T-helper 9 cell (primary cell): ENCODE results near the gene FXR2.
"Not testable (repeated sequence)": the region's sequence is repeated elsewhere in the genome, so short reads cannot be mapped to it uniquely, and the experiment has no call there.

Experiments used
- DNase-seq: peaks from one replicate; pipeline ENCODE4 v3.0.0-alpha.2; 2020

The FXR2 gene

GRCh38 chr17:7627250-7628121 is 12.8 kb upstream of the FXR2 start, which contains the start of gene SAT2:
Gene SAT2, minus strand, starts transcription at chr17:7627821. Its CDS starts 186 bp downstream, at chr17:7627635.
- DNase-seq = peak; percentile 75

- no peak for DNase-seq
Measured at GRCh38 chr17:7626956-7627249, 12.2 kb upstream of the FXR2 start.

DNA sequence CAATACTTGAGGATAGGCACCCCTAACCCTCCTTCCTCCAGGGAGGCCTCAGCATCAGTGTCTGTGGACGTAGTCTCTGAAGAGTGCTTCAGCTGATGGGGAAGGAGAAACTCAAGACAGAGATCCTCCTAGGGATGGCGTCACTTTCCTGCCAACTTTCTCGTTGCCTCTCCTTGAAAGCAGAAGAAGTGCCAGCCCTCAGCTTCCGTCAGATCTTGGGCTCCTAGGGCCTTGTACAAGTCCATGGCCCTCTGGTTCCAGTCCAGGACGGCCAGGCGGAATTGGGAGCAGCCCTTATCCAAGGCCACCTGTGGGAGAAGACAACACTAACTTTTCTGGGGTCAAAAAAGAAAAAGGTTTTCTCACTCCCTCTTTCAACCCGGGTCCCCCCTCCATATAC is 11.6 kb upstream of the FXR2 start:
- DNase-seq = no peak

- DNase-seq = not testable (repeated sequence)
Measured at GRCh38 chr17:7625749-7626148, 11.1 kb upstream of the FXR2 start.

DNA sequence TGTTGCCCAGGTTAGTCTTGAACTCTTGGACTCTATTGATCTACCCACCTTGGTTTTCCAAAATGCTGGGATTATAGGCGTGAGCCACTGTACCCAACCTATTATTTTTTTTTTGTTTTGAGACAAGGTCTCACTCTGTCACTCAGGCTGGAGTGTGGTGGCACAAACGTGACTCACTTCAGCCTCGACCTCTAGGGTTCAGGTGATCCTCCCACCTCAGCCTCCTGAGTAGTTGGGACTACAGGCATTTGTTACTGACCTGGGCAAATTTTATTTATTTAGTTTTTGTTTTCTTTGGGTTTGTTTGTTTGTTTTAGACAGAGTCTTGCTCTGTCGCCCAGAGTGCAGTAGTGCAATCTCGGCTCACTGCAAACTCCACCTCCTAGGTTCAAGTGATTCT is 9.0 kb upstream of the FXR2 start:
- no peak for DNase-seq

- DNase-seq = no peak
Measured at GRCh38 chr17:7620835-7621234, 6.1 kb upstream of the FXR2 start.

GRCh38 chr17:7618608-7619007 is 3.9 kb upstream of the FXR2 start:
- DNase-seq = no peak

- no peak for DNase-seq
Measured at GRCh38 chr17:7615265-7615747, 609 bp upstream of the FXR2 start.

DNA sequence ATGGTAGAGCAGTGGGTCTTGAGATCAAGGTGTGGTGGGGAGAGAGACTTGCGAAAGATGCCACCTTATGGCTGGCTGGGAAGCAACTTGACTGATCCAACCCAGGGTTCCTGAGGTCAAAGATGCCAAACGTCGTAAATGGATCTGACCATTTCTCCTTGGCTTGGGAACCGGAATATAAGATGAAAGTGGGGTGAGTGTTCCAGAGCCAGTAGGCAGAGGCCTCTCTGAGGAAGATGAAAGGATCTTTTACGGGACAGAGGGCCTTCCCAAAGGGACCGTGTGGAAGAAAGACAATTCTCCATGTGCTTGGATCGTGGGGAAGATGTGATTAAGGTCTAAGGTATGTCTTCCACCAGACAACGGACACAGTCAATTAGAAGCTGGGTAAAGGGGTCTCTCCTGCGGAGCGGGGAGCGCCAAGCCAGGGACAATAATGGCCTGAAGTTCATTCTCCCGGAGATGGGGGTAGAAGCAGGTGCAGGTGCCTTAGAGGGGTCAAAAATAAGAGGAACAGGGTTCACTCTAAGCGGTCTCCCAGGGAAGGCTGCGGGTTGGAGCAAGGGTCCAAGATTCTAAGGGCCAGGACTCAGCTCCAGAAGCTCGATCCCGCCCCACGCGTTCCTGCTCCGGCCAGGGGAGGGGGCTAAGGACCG is 800 bp downstream of the FXR2 start:
- DNase-seq = no peak

- DNase-seq = no peak
Measured at GRCh38 chr17:7612294-7612640, 2.4 kb downstream of the FXR2 start.

GRCh38 chr17:7611635-7612293 is 2.9 kb downstream of the FXR2 start:
- no peak for DNase-seq

DNA sequence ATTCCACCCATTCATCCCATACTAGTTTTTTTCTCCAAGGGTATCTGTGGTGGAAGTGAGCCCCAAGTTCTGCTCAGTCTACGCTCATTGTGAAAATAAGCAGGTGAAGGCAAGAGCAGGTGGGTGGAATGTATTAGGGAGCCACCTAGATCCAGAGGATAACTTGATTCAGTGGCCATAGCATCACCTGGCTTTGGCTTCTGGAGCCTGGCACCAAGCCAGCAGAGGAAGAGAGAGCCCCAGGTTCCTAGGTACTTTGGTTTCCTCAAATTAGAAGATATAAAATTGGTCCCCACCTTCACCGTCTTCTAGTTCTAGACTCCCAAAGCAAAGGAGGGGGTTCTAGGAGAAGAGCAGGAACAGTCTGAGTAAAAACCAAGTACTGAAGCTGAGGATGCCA is 4.1 kb downstream of the FXR2 start:
- DNase-seq = no peak

DNA sequence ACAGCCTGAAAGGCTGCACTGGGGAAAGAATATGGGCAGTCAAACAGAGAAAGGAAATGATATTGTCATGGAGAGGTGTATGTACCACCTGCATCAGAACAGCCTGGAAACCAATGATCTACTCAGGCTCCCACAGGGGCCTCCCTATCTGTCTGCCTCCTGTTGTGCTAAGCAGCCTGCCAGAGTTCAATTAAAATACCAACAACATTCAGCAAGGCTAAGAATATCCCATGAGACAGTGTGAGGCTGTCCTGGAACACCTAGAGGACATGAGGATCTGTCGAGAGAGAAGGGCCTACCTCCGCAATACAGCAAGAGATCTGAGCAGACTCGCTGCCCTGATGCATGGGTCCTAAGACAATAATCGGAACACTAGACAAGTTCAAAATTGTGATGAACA is 8.4 kb downstream of the FXR2 start:
- no peak for DNase-seq

GRCh38 chr17:7597561-7597960 is 17.1 kb downstream of the FXR2 start:
- DNase-seq = not testable (repeated sequence)

DNA sequence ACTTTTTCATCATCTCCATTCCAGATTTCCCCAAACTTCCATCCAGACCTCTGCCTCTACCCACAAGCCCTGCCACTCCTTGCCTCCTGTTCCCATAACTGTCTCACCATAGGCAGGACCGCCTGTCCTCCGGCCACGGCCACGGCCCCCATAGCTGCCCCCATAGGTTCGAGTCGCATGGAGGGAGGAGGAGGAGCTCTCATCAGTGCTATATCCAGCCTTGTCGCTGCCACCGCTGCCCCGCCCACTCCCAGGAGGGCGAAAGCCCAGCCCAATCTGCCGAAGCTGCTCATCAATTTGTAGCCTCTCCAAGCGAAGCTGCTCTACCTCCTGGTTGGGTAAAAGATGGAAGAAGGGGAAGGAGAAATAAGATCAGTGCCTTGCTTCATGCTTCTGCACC is 21.4 kb downstream of the FXR2 start:
- no peak for DNase-seq

GRCh38 chr17:7592422-7593021 is 22.2 kb downstream of the FXR2 start:
- no peak for DNase-seq

- no peak for DNase-seq
Measured at GRCh38 chr17:7591596-7591995, 23.1 kb downstream of the FXR2 start.

- DNase-seq = no peak
Measured at GRCh38 chr17:7590743-7591142, 24.0 kb downstream of the FXR2 start.

- no peak for DNase-seq
Measured at GRCh38 chr17:7589891-7590691, 24.6 kb downstream of the FXR2 start, which contains the start of gene SOX15. Gene SOX15, minus strand, starts transcription at chr17:7590094. Its CDS starts 418 bp downstream, at chr17:7589676.

DNA sequence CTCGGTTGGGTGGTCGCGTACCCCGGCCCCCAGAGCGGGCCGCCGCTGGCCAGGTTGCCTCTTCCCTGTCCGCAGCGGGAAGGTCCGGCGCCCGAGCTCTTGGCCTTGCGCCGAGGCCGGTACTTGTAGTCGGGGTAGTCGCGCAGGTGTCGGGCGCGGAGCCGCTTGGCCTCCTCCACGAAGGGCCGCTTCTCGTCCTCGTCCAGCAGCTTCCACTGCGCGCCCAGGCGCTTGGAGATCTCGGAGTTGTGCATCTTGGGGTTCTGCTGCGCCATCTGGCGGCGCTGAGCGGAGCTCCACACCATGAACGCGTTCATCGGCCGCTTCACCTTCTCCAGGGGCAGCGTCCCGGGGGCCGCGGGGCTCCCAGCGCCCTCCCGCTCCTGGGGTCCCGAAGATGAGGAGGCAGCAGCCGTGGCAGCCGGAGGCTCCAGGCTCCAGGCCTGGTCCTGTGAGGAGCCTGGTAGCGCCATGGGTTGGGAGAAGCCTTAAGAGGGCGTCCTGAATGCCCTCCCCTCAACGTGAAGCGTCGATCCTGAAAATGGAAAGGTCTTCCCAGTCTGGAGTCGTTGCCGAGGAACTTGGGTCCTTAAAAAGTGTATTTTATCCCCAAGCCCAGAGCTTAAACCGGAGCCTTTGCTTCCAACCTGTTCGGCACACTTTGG is 25.4 kb downstream of the FXR2 start:
- DNase-seq = peak; percentile 53

GRCh38 chr17:7588553-7589203 is 26.0 kb downstream of the FXR2 start:
- no peak for DNase-seq
